BE2C (cell line): ENCODE data around the gene ZNRF3.

Experiments
- DNase-seq: peaks from one replicate; pipeline ENCODE4 v3.0.0-alpha.2; 2020
- H3K27me3 ChIP-seq: fragments of 250-450 bp; sonication (Bioruptor Pico); 2 replicates; pipeline ENCODE4 v1.5.1; 2020; ENCODE audit warnings: mild to moderate bottlenecking
- H3K36me3 ChIP-seq: fragments of 250-450 bp; sonication (Bioruptor Pico); 2 replicates; pipeline ENCODE4 v1.5.1; 2020; ENCODE audit warnings: mild to moderate bottlenecking
- H3K4me1 ChIP-seq: fragments of 250-450 bp; sonication (Bioruptor Pico); 2 replicates; pipeline ENCODE4 v1.5.1; 2020
- H3K4me3 ChIP-seq: 2 replicates; pipeline ENCODE4 v1.5.1; 2011; ENCODE audit warnings: low read depth, low read length
- H3K9me3 ChIP-seq: fragments of 250-450 bp; sonication (Bioruptor Pico); 2 replicates; pipeline ENCODE4 v1.5.1; 2020
- CTCF ChIP-seq: IDR thresholded peaks from 2 replicates; pipeline ENCODE4 v1.5.1; 2012; ENCODE audit warnings: mild to moderate bottlenecking, low read depth, low read length

The ZNRF3 gene

GRCh38 chr22:28917747-28918549, 34.6 kb downstream of the ZNRF3 start:
- Histone ChIP-seq H3K36me3 (no peaks in the 10 kb centered on the region; the same call in 1 of the 2 replicates), H3K9me3 (no peaks in the 10 kb centered on the region; the same call in 1 of the 2 replicates), H3K27me3 (no peaks in the 10 kb centered on the region), H3K4me1 (peaks cover 8% of the 10 kb centered on the region; the same call in 1 of the 2 replicates), H3K4me3 (no peak overlapping the region)
- peak; percentile 23 for DNase-seq
- no peak for TF ChIP-seq CTCF

- H3K9me3 ChIP-seq, result no peaks in the 10 kb centered on the region; the same call in 1 of the 2 replicates
- H3K36me3 ChIP-seq, result no peaks in the 10 kb centered on the region; the same call in 1 of the 2 replicates
- no peak overlapping the region for H3K4me3 ChIP-seq
- no peak for TF ChIP-seq CTCF
- H3K4me1 ChIP-seq, result peaks cover 8% of the 10 kb centered on the region; the same call in 1 of the 2 replicates
- DNase-seq, result no peak
- no peaks in the 10 kb centered on the region for H3K27me3 ChIP-seq
Observed at GRCh38 chr22:28918550-28919271, 35.3 kb downstream of the ZNRF3 start.

- H3K36me3 ChIP-seq, result no peaks in the 10 kb centered on the region
- no peaks in the 10 kb centered on the region for H3K27me3 ChIP-seq
- TF ChIP-seq CTCF, result no peak
- peaks cover 8% of the 10 kb centered on the region; the same call in 1 of the 2 replicates for H3K4me1 ChIP-seq
- H3K4me3 ChIP-seq, result no peak overlapping the region
- no peak for DNase-seq
- no peaks in the 10 kb centered on the region for H3K9me3 ChIP-seq
Observed at GRCh38 chr22:28920757-28921584, 37.6 kb downstream of the ZNRF3 start.

- Histone ChIP-seq H3K9me3 (no peaks in the 10 kb centered on the region), H3K36me3 (no peaks in the 10 kb centered on the region), H3K4me3 (no peak overlapping the region), H3K27me3 (no peaks in the 10 kb centered on the region), H3K4me1 (peaks cover 8% of the 10 kb centered on the region; the same call in 1 of the 2 replicates)
- no peak for TF ChIP-seq CTCF
- no peak for DNase-seq
Observed at GRCh38 chr22:28921585-28921879, 38.2 kb downstream of the ZNRF3 start.

- Histone ChIP-seq H3K27me3 (no peaks in the 10 kb centered on the region), H3K4me1 (peaks cover 7% of the 10 kb centered on the region; the same call in 1 of the 2 replicates), H3K9me3 (no peaks in the 10 kb centered on the region), H3K36me3 (no peaks in the 10 kb centered on the region), H3K4me3 (no peak overlapping the region)
- no peak for TF ChIP-seq CTCF
- no peak for DNase-seq
Observed at GRCh38 chr22:28922540-28923244, 39.3 kb downstream of the ZNRF3 start.
